Skeletal muscle cell (primary cell): Measurements from ENCODE around the gene STK32A.
"Not testable (repeated sequence)": the region's sequence is repeated elsewhere in the genome, so short reads cannot be mapped to it uniquely, and the experiment has no call there.

Experiments
- DNase-seq: peaks from one replicate; pipeline ENCODE4 v3.0.0-alpha.2; 2010; ENCODE audit warnings: low read depth
- H3K4me3 ChIP-seq: 2 replicates; pipeline ENCODE4 v1.5.1; 2011; ENCODE audit warnings: low read depth, mild to moderate bottlenecking, control low read depth, low read length, moderate library complexity

STK32A gene

DNA sequence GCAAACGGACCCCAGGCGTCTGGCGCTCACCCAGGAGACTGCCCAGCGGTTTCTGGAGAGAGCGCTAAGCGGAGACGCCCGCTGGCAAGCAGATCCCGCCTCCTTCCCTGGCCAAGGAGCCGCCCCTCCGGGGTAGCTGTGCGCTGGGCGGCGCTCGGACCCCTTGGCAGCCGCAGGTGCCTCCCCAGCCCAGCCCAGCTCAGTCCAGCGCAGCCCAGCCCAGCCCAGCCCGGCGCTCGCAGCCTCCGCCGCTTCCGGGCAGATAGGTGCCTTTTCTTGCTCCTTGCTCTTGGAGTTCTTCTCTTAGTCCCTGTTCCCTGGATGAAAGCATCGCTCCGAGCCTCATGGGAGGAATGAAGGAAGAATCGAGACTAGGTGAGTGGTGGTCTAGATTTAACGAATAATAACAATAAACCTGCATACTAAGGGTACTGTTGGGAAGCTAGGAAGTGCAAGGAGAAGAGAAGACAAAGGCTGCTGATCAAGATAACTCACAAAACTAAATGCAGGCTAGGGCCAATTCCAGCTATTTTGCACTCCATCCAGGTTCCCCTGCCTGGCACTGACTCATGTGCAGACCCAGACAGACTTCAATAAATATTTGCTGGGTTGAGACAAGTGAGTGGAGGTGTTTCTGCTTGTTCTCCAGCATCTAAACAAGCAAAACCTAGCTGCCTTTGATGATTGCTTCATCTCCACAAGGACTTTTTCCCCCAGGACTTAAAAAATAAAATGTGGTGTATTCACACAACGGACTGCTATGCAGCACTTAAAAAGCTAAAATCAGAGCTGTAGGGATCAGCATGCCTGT lies at the start of gene STK32A:
Gene STK32A, plus strand, starts transcription at position 202 of the 811 bp plus-strand sequence. CDS start 4,609 bp downstream, outside the sequence.
- H3K4me3 ChIP-seq, result peak within 1 kb of the TSS; percentile 53
- DNase-seq, result no peak

DNA sequence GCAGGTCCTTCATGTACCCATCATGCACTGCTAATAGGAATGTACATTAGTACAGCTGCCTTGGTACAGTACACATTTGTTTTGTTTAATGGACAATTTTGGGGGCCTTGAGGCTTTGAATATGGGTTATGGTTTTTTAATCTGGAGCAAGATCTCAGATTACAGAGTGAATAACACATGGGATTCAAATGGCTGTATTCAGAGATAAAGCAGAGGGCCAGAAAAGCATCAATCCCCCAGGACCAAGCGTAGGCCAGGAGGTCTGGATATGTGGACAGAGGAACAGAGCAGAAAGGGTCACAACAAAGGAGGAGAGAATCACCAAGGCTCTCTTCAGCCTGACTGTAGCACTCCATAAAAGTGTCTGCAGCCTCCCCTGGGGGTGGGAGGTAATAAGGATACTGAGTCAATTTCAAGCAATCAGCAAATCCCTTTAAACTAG lies 47.7 kb upstream of the STK32A start:
- H3K4me3 ChIP-seq, result no peak overlapping the region
- no peak for DNase-seq

DNA sequence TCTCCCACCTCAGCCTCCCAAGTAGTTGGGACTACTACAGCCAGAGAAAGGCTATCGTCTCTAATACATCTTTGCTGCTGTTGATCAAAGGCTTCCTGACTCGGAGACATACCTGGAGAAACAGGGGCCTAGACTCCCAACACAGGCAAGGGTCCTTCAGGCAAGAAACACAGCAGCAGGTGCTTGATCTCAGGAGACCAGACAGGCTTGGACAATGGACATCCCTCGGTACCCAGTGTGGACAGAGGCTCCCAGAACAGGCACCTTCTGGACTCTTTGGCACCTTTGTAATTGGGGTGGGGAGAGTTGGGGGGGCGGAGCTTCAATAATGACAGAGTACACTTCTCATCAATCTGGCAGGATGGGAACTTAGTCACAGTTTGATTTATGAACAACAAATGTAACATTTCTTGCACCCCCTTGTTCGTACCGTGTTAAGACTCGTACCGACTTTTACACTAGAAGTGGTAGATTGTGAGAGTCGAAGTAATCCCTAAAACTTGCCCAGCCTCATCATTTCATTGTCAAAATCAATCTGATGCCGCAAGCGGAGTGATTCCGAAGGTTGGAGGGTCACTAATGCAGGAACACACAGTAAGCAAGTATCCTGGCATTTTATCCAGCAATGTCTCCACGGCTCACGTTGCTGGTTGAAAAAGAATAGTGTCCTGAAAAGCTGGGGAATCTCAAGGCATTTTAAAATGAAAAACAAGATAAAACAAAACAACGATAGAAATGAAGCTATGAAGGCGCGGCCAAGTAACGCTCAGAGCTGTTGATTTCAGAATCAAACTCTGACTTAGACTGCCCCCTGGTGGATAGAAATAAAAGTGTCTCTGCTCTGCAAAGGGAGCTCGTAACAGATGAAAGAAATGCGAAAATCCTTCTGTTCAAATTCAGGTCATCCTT lies 46.4 kb upstream of the STK32A start:
- DNase-seq, result no peak
- no peak overlapping the region for H3K4me3 ChIP-seq

DNA sequence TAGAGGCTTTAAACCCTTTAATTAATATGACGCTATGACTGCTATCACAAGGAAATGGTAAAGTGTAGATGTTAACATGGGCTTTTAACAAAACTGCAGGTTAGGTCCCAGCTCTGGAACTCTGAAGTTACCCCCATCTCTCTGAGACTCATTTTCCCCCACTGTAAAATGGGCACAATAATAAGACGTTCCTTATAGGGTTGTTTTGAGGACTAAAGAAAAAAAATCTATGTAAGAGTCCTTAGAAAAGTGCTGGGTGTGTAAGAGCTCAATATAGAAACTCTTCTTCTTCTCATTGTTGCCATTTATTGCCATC lies 45.8 kb upstream of the STK32A start:
- no peak overlapping the region for H3K4me3 ChIP-seq
- no peak for DNase-seq

DNA sequence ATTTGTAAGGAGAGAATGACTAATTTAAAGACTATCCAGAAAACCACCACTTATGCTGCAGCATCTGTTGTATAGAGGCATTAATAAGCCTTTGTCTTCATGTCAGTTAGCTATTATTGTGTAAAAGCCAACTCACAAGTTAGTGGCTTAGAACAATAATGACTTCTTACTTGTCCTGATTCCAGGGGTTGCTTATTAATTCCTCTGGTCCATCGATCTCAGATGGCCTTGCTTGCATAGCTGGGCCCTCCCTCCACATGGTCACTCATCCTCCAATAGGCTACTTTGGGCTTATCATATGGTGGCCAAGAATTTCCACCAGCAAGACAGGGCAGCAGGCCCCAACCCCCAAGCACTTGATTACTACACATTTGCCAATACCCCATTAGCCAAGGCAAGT lies 44.5 kb upstream of the STK32A start:
- DNase-seq, result no peak
- no peak overlapping the region for H3K4me3 ChIP-seq

DNA sequence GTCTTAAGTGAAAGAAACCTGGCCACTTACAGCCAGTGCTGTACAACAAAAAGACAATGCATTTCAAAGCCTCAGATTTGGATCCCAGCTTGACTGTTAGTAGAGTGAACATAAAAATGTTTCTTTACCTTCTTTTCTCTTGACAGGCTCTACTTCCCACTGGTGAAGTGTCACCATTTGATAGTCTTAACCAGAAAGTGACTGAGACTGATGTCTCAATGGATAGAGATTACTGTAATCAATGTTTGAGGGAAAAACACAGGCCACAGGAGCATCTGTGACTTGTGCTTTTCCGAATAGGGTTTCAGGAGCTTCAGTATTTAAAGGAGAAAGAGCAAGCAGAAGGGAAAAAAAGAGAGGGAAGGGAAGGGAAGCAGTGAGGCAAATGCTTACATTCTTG lies 41.7 kb upstream of the STK32A start:
- no peak overlapping the region for H3K4me3 ChIP-seq
- no peak for DNase-seq

DNA sequence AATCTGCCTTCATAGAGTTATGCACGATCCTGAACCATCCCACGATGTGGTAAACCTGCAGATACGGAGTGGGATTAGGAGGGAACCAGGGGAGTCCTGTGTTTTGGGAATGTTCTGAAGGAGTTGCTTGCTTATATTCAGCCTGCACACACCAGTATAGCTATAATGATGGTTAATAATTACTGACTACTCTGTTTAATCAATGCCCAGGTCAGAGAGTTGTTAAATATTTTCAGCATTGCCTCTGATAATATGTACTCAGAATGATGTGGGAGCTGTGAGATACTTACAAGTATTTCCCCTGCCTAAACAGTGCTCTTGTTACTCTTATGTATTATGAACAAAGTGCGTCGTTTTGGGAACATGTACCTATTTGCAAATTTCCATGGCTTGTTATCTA lies 34.8 kb upstream of the STK32A start:
- no peak overlapping the region for H3K4me3 ChIP-seq
- DNase-seq, result no peak

DNA sequence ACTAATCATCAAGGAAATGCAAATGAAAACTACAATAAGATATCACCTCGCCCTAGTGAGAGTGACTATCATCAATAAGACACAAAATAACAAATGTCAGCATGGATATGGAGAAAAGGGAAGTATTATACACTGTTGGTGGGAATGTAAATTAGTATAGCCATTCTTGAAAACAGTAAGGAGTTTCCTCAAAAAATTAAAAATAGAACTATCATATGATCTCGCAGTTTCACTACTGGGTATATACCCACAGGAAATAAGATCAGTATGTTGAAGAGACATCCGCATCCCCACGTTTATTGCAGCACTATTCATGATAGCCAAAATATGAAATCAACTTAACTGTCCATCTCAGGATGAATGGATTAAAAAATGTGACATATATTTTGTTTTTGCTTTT lies 31.6 kb upstream of the STK32A start:
- DNase-seq, result no peak

DNA sequence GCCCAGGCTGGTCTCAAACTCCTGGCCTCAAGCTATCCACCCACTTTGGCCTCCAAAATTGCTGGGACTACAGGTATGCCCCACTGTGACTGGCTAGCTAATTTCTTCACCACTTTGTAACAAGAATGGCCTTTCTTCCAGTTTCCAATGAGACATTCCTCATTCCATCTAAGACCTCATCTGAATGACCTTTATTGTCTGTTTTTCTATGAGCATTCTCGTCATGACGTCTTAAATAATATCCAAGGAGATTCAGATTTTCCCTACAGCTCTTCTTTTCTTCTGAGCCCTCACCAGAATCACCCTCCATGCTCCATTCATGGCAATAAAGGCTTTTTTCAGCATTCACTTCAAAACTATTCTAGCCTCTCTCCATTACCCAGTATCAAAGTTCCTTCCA lies 30.2 kb upstream of the STK32A start:
- no peak for DNase-seq
- no peak overlapping the region for H3K4me3 ChIP-seq

More for the DNA sequence above, 31.6 kb upstream of the STK32A start:
- H3K4me3 ChIP-seq, result no peak overlapping the region

DNA sequence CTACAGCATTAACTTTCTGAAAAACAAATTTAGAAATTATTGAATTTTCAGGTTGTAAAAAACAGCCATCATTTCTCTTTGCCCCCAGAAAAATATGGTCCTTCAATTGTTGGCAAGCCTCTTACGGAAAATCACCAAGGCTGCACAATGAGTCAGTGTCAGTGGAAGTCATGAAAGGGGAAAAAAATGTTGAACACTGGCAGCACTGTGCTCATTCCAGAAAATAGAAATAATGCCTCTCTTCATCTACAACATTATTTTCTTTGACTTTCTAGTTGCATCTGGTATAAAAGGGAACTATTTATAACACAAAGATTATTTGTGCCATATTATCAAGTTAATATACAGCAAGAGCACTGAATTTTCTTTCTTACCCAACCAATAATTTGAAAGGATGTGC lies 26.7 kb upstream of the STK32A start:
- no peak for DNase-seq
- H3K4me3 ChIP-seq, result no peak overlapping the region

DNA sequence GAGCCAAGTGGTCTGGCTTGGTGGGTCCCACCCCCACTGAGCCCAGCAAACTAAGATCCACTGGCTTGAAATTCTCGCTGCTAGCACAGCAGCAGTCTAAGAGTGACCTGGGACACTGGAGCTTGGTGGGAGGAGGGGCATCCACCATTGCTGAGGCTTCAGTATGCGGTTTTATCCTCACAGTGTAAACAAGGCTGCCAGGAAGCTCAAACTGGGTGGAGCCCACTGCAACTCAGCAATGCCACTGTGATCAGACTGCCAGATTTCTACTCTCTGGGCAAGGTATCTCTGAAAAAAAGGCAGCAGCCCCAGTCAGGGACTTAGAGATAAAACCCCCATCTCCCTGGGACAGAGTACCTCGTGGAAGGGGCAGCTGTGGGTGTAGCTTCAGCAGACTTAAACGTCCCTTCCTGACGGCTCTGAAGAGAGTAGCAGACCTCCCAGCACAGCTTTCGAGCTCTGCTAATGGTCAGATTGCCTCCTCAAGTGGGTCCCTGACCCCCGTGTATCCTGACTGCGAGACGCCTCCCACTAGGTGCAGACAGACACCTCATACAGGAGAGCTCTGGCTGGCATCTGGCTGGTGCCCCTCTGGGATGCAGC lies 18.2 kb upstream of the STK32A start:
- H3K4me3 ChIP-seq, result no peak overlapping the region
- no peak for DNase-seq

DNA sequence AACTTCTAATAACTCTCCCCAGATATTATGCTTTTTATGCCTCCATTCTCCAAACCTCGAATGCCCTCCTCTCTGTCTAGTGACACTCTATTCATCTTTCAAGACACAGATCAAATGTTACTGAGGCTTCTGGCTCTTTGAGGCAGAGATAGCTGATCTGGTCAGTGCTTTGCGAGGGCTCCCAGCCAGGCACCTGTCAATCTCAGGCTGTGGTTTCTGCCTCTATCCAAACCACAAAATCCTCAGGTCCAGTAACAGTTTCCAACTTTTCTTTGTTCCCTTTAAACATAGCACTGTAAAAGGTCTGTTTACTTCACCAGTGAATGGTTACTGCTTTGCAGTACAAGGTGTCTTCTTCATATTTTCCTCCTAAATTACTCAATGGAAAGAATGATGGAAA lies 11.5 kb upstream of the STK32A start:
- DNase-seq, result no peak
- no peak overlapping the region for H3K4me3 ChIP-seq

DNA sequence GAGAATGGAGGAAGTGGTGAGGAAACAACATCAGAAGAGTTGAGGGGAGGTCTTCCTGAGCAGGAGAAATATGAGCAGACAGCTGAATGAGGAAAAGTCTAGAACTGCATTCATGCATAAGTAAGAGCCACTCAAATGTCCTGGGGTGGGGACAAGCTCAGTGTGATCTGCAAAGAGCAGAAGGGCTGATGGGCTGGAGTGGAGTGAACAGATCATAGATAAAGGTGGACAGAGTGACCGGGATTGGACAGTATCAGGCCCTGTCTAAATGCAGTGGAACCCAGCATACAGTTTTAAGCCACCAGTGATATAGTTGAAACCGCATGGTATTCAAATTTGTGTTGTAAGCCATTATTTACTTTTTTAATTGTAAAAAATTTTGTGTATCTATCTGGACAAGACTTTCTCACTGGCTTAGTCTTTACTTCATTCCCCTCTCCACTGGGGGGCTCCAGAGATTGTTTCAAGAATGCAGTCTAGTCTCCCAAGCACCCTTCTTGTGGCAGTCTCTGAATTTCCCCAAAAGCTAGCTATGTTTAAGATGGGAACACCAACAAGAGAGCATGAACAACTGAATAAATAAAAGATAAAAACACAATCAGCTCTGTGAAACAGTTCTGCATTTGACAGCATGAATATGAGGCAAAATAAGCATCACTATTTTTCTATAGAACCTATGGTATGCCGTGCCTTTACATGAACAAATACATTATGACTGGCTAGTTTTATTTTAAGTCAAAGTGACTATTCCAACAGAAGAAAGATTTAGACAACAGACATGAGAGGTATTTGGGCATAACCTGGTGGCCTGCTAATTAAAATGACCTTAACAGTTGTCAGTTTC lies 10.7 kb upstream of the STK32A start:
- peak; percentile 19 for DNase-seq
- H3K4me3 ChIP-seq, result no peak overlapping the region

DNA sequence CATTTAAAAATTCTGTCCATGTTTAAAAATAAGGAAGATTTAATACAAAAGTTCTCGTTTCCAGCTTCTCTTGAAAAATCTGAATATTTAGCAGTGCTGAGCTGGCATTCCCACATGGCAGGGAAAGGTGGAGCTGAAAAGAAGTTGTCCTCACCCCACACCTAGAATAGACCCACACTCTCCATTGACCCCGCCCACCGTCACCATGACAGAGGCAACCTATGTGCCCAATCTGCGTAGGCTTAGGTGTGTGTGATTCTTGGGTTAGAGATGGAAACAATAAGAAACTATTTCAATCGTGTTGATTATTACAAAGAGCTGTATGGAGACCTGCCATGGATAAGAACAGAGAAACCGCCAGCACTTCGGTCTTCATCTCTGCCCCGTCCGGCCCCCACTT lies 8.9 kb upstream of the STK32A start:
- no peak for DNase-seq

DNA sequence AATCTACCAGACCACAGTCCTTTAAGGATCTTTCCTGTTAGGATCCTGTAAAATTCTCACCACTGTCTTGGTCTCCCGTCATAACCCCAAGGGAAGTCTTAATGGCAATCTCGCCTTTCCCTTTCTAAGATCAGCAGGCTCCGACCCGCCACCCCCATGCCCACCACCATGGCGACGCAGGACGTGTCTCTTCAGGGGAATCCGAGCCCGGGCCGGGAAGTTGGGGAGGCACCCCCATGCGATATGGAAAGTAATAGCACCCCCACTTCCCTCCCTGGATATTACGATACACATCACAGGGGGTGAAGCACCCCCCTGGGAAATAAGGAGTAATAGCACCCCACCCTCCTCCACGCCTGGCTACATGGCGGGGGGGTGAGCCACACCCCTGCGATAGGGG lies 8.3 kb upstream of the STK32A start:
- no peak for DNase-seq
- no peak overlapping the region for H3K4me3 ChIP-seq

More for the DNA sequence above, 8.9 kb upstream of the STK32A start:
- no peak overlapping the region for H3K4me3 ChIP-seq

DNA sequence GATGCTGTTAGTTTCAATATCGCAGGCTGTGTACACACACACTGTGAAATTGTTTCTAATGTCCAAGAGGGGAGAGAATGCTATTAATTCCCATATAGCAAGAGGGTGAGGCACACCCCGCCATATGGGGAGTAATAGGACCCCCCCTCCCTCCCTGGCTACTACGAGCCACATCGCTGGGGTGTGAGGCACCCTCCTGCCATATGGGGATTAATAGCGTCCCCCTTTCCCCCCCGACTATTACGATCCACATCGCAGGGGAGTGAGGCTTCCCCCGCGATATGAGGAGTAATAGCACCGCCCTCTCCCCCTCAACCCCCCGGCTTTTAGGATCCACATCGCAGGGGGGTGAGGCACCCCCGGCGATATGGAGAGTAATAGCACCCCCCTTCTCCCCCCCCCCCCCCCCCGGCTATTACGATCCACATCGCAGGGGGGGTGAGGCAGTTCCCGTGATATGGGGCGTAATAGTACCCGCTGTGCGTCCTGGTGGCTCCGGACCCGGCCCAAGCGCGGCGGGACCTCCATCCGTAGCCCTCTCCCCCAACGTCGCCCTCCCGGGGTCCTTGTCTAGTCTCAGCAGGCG lies 494 bp upstream of the STK32A start:
- no peak for DNase-seq
- peak overlapping the region; percentile 53 for H3K4me3 ChIP-seq

DNA sequence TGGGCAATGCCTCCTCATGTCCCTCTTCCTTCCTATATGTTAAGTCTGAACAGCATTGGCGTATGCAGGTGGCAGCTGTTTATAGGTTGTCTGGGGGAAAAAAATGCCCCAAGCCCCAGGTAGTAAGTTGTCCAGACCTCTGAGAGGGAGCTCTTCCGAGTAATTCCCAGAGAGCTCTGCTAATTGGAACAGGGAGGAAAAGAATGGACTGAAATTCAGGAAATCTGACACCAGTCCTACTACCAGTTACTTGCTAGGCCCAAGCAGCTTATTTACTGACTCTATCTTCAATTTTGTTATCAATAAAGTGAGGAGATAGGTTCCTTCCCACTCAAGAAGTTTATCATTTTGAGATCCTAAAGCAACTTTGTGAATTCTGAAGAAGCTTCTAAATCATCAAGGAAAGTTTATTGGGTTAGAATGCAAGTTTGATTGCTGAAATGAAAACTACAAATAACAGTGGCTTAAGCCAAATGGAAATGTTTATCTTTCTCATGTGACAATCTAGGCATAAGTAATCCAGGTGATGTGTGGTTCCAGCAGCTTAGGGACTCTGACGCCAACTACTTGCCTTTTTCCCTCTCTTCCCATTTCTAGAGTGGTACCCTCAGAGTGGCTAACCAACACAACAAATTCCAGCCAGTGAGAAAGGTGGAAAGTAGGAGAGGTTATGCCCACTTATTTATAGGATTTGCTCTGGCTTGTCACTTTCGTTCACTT lies 5.6 kb downstream of the STK32A start:
- no peak for DNase-seq
- H3K4me3 ChIP-seq, result no peak overlapping the region

DNA sequence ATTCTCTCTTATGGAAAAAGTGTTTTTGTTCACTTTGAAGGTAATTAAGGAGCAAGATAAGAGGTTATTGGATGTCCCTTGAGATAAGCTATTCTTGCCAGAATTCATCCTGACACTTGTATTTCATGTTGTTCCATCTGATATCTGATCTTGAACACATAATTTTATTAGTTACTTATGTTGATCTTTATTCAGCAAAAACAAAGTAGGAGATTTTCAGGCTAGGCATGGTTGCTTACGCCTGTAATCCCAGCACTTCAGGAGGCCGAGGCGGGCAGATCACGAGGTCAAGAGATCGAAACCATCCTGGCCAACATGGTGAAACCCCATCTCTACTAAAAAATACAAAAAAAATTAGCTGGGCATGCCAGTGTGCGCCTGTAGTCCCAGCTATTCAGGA lies 8.4 kb downstream of the STK32A start:
- not testable (repeated sequence) for H3K4me3 ChIP-seq, DNase-seq
